MCF 10A (cell line): Measurements from ENCODE around the gene ZNF804B. TPM values are rescaled to one million over a fixed set of nuclear protein-coding genes. Genes with fewer than 3 reads are reported as not detected.

Experiments
- BruUV-seq: library from RNA; stranded (reverse); fragments of 400-500 nt; replicated peaks from 2 replicates; lab custom pipeline; 2021; lab: Mats Ljungman, UMichigan
- CTCF ChIA-PET: fragments of 300-600 bp; sonication (Branson Sonifier 250); formaldehyde crosslinking; extraction: SDS; loops from one replicate; lab custom pipeline; 2021; ENCODE audit warnings: antibody characterized with exemption, inconsistent platforms; lab: Yijun Ruan, JAX
- POLR2A ChIA-PET: fragments of 300-600, 350-650 bp; sonication (Branson Sonifier 250); formaldehyde crosslinking; extraction: SDS; loops from one replicate; lab custom pipeline; 2020; ENCODE audit warnings: antibody characterized with exemption, inconsistent platforms; lab: Yijun Ruan, JAX
- DNase-seq: peaks from one replicate; pipeline ENCODE4 v3.0.0-alpha.2; 2018; ENCODE audit not compliant: unreplicated experiment
- H3K27ac Mint-ChIP-seq: one replicate; pipeline ENCODE4 v1.8.0; 2022; ENCODE audit warnings: mild to moderate bottlenecking, low read depth, mixed read lengths; ENCODE audit not compliant: unreplicated experiment
- H3K27me3 Mint-ChIP-seq: one replicate; pipeline ENCODE4 v1.8.0; 2022; ENCODE audit warnings: mixed read lengths; ENCODE audit not compliant: insufficient read depth, unreplicated experiment
- H3K36me3 Mint-ChIP-seq: one replicate; pipeline ENCODE4 v1.8.0; 2022; ENCODE audit warnings: mild to moderate bottlenecking, moderate library complexity, mixed read lengths; ENCODE audit not compliant: insufficient read depth, unreplicated experiment
- H3K4me1 Mint-ChIP-seq: one replicate; pipeline ENCODE4 v1.8.0; 2022; ENCODE audit warnings: mixed read lengths; ENCODE audit not compliant: insufficient read depth, unreplicated experiment
- H3K4me3 Mint-ChIP-seq: one replicate; pipeline ENCODE4 v1.8.0; 2022; ENCODE audit warnings: mild to moderate bottlenecking, moderate library complexity, mixed read lengths; ENCODE audit not compliant: unreplicated experiment
- H3K9me3 Mint-ChIP-seq: one replicate; pipeline ENCODE4 v1.8.0; 2022; ENCODE audit warnings: mixed read lengths; ENCODE audit not compliant: unreplicated experiment
- intact Hi-C: fragments of 100-400 bp; cut with micrococcal nuclease; formaldehyde crosslinking; loops from 2 replicates; pipeline ENCODE4 v1.14.1; 2022
- total RNA-seq: library from RNA; stranded (reverse); gene quantifications from 2 replicates; pipeline ENCODE4 v1.2.3, GENCODE V29; 2022
- TF ChIP-seq, protein P1 (sequence below): fragments of 200-600 bp; IDR thresholded peaks from one replicate; pipeline ENCODE4 v1.8.0; 2022; ENCODE audit warnings: antibody characterized with exemption, mild to moderate bottlenecking; ENCODE audit not compliant: unreplicated experiment

The ZNF804B gene
- total RNA-seq, 1 experiment from 2014 or later = not detected

GRCh38 chr7:89259085-89259484 lies 499.6 kb downstream of the ZNF804B start:
- Mint-ChIP-seq H3K36me3 (no peaks in the 10 kb centered on the region), H3K9me3 (peaks cover 7% of the 10 kb centered on the region), H3K27me3 (no peaks in the 10 kb centered on the region), H3K27ac (no peak overlapping the region), H3K4me1 (no peaks in the 10 kb centered on the region), H3K4me3 (no peak overlapping the region)
- TF ChIP-seq, protein P1, sequence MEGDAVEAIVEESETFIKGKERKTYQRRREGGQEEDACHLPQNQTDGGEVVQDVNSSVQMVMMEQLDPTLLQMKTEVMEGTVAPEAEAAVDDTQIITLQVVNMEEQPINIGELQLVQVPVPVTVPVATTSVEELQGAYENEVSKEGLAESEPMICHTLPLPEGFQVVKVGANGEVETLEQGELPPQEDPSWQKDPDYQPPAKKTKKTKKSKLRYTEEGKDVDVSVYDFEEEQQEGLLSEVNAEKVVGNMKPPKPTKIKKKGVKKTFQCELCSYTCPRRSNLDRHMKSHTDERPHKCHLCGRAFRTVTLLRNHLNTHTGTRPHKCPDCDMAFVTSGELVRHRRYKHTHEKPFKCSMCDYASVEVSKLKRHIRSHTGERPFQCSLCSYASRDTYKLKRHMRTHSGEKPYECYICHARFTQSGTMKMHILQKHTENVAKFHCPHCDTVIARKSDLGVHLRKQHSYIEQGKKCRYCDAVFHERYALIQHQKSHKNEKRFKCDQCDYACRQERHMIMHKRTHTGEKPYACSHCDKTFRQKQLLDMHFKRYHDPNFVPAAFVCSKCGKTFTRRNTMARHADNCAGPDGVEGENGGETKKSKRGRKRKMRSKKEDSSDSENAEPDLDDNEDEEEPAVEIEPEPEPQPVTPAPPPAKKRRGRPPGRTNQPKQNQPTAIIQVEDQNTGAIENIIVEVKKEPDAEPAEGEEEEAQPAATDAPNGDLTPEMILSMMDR = no peak
- POLR2A ChIA-PET = no interaction called here
- no peak for DNase-seq
- intact Hi-C loops = no loop called here
- no TSS peak for BruUV-seq
- CTCF ChIA-PET = interaction anchor here (1.0 kb wide), 1 partner anchor 9 kb away, joined by 3 read pairs; no protein-coding TSS in a partner anchor

DNA sequence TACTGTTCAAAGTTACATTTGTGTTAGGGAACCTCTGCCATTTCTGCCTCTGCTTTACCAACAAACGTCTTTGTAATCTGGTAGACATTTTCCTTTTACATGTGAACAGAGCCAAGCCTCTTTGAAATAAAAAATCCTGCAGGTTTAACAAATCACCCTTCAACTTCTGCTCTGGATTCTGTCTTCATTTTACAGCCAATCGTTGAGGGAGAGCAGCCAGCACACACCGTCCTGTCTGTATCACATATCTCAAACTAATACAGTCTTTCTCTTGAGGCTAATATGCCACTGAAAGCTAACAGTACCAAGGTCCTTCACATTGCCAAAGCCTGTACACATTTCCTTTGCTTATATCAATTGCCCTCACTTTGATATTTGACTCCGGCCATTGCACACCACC lies 504.6 kb downstream of the ZNF804B start:
- intact Hi-C loops = no loop called here
- Mint-ChIP-seq H3K4me1 (no peaks in the 10 kb centered on the region), H3K27me3 (no peaks in the 10 kb centered on the region), H3K36me3 (no peaks in the 10 kb centered on the region), H3K4me3 (no peak overlapping the region), H3K9me3 (peaks cover 16% of the 10 kb centered on the region), H3K27ac (no peak overlapping the region)
- POLR2A ChIA-PET = no interaction called here
- CTCF ChIA-PET = no interaction called here
- TF ChIP-seq, protein P1 = no peak
- BruUV-seq = no TSS peak
- DNase-seq = no peak

DNA sequence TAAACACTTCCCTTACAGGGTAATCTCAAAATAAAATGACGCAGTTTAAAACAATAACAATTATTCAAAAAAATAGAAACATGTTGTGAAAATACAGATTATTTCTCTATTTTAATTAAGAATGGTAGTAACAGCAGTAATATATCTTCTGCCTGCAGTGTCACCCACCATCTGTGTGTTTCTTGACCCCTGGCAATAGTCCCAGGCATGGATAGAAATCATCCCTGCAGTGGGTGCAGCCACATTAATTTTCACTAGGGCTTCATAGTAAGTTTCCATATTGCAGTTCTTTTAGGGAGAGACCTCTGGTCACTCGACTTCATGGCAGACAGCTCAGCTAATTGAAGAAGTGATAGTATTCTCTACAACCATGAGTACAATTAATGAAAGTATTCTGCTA lies 506.1 kb downstream of the ZNF804B start:
- Mint-ChIP-seq H3K27ac (no peak overlapping the region), H3K4me3 (no peak overlapping the region), H3K36me3 (no peaks in the 10 kb centered on the region), H3K27me3 (no peaks in the 10 kb centered on the region), H3K9me3 (peaks cover 16% of the 10 kb centered on the region), H3K4me1 (no peaks in the 10 kb centered on the region)
- TF ChIP-seq, protein P1 = no peak
- BruUV-seq = no TSS peak
- CTCF ChIA-PET = no interaction called here
- DNase-seq = no peak
- POLR2A ChIA-PET = no interaction called here
- intact Hi-C loops = no loop called here

DNA sequence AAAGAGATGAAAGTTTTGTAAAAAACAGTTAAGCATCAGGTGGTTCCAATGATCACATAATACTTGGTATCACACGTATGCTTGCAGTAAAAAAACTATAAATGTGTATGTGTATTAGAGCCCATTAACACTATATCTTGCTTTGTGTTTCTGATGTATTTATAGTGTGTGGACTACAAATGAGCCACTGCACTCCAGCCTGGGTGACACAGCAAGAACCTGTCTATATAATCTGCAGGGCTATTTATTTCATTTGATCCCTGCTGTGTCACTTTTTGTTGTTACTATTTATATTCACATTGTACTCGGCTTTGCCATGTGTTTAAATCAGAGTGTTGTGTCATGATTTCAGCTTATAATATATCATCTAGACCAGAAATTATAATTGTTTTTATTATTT lies 523.8 kb downstream of the ZNF804B start:
- Mint-ChIP-seq H3K27me3 (no peaks in the 10 kb centered on the region), H3K4me3 (no peak overlapping the region), H3K4me1 (no peaks in the 10 kb centered on the region), H3K36me3 (no peaks in the 10 kb centered on the region), H3K27ac (no peak overlapping the region), H3K9me3 (peaks cover 8% of the 10 kb centered on the region)
- no TSS peak for BruUV-seq
- TF ChIP-seq, protein P1 = no peak
- POLR2A ChIA-PET = no interaction called here
- intact Hi-C loops = no loop called here
- CTCF ChIA-PET = no interaction called here
- no peak for DNase-seq
